ENCODE measurements around the gene OR2AG1.
"Not testable (repeated sequence)": the region's sequence is repeated elsewhere in the genome, so short reads cannot be mapped to it uniquely, and the experiment has no call there.

Gene OR2AG1

DNA sequence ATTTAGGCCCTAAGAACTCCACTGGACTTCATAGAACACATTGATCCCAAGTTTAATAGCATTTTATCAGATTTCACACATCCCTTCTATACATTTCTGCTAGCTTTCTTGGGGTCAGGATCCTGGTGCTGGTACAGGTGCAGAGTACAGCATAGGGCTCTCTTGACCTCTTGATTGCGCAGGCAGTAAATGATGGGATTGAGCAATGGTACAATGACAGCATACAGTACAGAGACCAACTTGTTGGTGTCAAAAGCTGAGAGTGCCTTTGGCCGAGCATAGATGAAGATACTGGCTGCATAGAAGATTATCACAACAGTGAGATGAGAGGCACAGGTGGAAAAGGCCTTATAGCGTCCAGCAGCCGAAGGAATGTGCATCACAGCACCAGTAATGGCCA, 11.8 kb downstream of the OR2AG1 start:
- DNase-seq (ENCODE audit: low spot score) = no peak

DNA sequence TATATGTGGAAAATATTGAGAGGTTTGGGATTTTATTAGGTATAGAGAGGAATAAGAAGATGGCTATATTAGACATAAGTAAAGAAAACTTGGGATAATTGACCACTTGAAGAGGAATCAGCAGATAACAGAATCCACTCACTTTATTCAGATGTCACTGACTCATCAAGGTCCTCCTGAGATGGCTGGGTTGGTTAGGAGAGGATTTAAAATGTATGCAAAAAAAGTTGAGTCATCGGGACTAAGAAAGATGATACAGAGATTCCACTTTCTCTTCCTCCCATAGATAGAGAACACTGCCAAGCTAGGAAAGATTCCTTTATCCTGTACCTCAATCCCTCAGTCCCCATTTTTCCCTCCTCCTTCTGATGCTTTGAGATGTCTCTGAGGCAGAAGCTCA, 16.6 kb downstream of the OR2AG1 start, which contains the start of gene OR6A2:
TSS of gene OR6A2 (minus strand) at position 288 of the 400 bp plus-strand sequence. CDS start 3,981 bp downstream, outside the sequence.
- peak; percentile 69 for DNase-seq (ENCODE audit: low spot score)

DNA sequence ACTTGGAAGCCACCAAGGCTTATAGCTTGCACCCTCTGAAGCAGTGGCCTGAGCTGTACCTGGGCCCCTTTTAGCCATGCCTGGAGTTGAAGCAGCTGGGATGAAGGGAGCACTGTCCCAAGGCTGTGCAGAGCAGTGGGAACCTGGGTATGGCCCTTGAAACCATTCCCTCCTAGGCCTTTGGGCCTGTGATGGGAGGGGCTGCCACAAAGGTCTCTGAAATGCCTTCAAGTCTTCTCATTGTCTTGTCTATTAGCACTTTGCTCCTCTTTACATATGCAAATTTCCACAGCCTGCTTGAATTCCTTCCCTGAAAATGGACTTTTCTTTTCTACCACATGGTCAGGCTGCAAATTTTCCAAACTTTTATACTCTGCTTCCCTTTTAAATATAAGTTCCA, 18.3 kb downstream of the OR2AG1 start:
- not testable (repeated sequence) for DNase-seq (ENCODE audit: low spot score)

DNA sequence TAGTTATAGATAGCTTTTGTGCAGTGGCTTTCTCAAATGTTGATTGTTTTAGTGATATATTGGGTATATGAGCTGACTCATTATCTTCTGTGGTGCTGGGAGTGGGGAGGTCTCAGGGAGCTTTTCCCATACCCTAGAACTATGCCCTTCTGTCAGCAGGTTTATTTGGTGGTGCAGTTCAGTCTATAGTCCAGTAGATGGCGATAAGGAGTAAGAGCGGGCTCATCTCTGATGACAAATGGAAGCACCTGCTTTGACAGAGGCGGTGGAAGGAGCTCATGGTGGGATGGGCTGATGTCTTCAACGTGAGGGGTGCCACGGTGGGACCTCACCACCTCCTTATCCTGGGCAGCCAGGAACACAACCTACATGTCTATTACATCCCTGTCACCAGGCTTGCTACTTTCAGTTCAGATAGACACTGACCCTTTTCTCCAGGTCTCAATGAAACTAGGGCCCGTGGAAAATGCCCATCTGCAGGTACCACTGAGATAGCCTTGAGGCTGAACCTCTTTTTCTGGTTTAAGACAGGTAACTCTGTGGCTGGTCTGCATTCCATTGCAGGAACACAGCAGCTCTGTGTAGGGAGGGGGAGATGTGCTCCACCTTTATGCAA, 29.7 kb downstream of the OR2AG1 start:
- peak; percentile 33 for DNase-seq (ENCODE audit: low spot score)

DNA sequence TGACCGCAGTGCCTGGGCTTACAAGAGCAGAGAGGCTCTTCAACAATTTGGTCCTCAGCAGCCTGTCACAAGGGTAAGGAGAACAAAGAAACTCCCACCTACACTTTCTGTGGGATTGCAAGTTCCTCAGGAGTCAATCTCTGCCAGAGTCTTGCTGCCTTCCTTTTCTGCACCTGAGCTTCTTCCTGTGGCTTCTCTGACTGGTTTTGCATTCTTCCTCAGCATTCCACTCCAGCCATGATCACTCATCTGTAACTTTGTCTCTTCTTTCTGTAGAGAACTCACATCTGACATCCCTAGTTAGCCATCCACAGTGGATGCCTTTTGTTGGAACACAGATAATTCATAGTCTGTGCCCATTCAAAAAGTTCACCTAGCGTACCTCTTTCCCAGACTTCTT, 30.8 kb downstream of the OR2AG1 start:
- no peak for DNase-seq (ENCODE audit: low spot score)

DNA sequence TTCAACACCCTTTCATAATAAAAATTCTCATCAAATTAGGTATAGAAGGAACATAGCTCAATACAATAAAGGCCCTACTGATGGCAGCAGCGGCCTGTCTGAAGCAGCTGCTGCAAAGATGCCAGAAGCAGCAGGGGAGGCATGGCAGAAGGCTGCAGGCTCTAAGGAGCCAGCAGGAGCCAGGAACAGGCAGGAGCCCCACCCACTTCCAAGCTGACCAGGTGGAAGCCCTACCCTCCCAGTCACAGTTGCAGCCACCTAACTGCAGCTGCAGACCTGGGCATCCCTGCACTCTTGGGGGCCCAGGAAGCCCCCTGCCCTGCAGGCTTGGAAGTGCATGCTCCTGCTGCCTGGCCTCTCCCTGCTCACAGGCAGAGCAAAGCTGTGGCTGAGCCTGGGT, 34.9 kb downstream of the OR2AG1 start:
- DNase-seq (ENCODE audit: low spot score) = no peak

DNA sequence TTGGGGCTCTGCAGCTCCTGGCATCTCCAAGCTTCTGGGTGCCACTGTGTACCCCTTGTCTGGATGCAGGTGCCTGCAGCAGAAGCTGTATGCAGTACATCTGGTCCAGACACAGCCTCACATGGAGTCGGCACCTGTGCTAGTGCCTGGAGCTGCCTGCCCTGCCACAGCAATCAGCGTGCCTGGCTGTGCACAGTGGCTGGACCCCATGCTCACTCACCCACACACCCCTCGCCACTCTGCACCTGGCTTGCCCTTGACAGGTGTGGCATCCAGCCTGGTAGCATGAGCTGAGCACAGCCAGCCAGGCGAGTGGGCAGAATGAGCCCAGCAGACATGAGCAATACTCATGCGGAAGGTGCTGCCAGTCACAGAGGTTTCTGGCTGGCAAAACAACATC, 36.1 kb downstream of the OR2AG1 start:
- DNase-seq (ENCODE audit: low spot score) = no peak

DNA sequence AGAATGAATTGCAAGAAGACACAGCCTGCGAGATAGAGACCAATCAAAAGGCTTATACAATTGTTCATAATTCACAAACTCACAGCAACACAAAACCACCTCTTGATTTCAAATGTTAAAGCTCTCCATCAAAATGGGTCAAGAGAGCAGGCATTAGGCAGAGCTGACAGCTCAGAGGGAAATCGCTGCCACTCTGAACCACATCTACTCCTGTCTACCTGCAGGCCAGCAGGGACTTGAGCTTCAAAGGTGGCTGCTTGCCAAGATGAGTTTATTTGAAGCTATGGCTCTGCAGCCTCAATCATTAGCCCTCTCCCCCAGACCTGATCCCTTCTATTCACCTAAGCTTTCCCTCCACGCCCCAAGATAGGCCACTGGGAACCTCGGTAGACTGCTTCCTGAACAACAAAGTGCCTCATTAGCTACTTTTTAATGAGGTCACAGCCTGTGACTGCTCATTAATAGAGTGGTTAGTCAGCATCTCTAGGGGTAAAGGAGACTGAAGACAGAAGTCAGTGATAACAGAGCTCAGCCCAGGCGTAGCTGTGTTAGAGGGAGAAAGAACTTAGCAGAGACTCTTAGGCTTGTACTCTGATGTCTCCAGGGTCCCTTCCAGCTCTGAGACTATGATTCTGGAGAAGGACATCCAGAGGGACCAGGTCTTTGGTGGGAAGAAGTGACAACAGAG, 41.5 kb downstream of the OR2AG1 start:
- no peak for DNase-seq (ENCODE audit: low spot score)

DNA sequence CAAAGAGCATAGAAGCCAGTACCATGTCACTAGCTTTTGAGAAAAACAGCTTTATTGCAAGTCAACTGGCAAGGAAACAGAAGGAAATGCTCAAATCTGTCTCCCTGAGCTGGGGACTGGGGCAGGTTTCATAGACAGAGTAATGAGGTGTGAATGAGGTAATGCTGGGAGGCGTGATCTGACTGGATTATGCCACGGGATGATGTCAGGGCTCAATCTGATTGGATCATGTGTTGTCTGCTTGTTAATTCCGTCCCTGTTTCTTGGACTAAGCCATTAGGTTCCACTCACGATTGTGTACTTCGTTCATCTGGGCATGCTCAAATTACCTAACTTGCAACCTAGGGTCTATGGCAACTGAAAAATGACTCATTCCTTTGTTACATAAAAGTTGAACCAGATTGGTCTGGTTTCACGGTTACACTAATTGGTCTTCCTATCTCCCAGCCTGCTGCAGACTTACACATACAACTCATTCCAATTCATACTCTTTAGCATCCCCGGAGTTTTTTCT, 42.5 kb downstream of the OR2AG1 start:
- DNase-seq (ENCODE audit: low spot score) = no peak

DNA sequence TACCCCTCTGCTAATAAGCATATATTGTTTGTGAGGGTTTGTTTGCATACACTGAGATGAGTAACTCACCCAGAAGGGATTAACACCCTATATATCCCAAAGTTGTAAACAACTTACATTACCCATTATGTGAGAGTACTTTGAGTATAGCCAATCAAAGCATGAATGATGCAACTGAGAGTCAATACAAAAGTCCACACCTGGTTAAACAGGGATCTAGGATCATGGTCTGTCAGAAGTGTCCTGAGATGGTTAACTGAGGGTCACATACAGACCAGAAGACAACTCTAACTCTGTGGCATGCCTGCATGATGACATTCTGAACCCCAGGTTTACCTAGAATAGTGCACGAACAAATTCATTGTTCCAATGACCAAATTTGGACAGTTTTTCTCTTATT, 45.3 kb downstream of the OR2AG1 start:
- DNase-seq (ENCODE audit: low spot score) = no peak

DNA sequence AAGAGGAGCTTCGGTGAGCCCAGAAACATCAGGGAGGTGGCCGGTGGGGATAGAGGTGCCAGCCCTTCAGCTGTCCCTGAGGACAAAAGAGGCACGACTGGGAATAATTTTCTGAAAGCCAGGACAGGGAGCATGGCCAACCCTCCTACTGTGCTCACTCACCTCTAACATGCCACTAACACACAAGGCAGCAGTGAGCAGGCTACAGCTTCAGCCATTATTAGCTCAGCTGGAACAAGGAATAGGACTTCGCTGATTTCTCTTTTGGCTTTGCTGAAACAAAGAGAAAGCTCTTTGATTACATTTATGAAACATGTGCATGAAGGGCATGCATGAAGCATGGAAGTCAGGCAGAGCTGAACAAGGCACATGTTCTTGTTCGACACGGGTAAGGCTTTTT, 50.5 kb downstream of the OR2AG1 start:
- no peak for DNase-seq (ENCODE audit: low spot score)

DNA sequence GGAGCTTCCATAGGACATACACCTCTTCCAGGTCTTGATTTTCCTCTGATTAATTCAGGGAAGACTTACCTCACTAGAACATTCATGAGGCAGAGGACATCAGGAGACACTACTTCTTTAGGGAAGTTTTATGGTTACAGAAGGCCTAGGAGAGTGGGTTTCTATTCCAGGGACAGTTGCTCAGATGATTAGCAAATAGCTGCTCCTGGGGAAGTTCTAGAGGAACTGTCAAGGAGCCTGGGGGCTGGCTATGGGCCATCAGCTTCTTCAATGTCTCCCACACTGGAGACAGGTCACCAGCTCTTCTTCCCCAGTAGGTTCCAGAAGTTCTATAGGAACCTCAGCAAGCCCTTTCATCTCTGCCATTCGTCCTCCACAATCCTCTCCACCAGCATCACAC, 51.2 kb downstream of the OR2AG1 start:
- DNase-seq (ENCODE audit: low spot score) = no peak

Measured in COLO829 (cell line).